IMR-90 (cell line): Measurements from ENCODE around the gene IL36A. TPM values are rescaled to one million over a fixed set of nuclear protein-coding genes. Genes with fewer than 3 reads are reported as not detected.

Source experiments
- ATAC-seq: fragments of 200-7000 bp; cut with Tn5 transposase; 2 replicates; pipeline ENCODE4 v1.9.1; 2020; ENCODE audit warnings: low read depth, mild to moderate bottlenecking, moderate library complexity
- BruUV-seq: library from RNA; stranded (reverse); fragments of 400-500 nt; replicated peaks from 2 replicates; lab custom pipeline; 2021; lab: Mats Ljungman, UMichigan
- CTCF ChIA-PET: fragments of 300-600 bp; formaldehyde crosslinking; extraction: SDS; loops from one replicate; lab custom pipeline; 2021; ENCODE audit warnings: antibody characterized with exemption; lab: Yijun Ruan, JAX
- POLR2A ChIA-PET: fragments of 300-600 bp; sonication (Branson Sonifier 250); formaldehyde crosslinking; loops from one replicate; lab custom pipeline; 2022; ENCODE audit warnings: antibody characterized with exemption; ENCODE audit not compliant: unreplicated experiment; lab: Charles Lee
- DNase-seq: peaks from one replicate; pipeline ENCODE4 v3.0.0; 2013
- H2AFZ ChIP-seq: replicated peaks from 2 replicates; pipeline ENCODE3; 2013; ENCODE audit warnings: low read length, mild to moderate bottlenecking; ENCODE audit not compliant: poor library complexity
- H2AK5ac ChIP-seq: 2 replicates; pipeline ENCODE4 v1.6.1; 2013; ENCODE audit warnings: low read depth, low read length, inconsistent platforms
- H2AK9ac ChIP-seq: replicated peaks from 2 replicates; pipeline ENCODE3; 2013; ENCODE audit warnings: mild to moderate bottlenecking, low read depth, low read length, moderate library complexity; ENCODE audit not compliant: poor library complexity
- H2BK120ac ChIP-seq: 2 replicates; pipeline ENCODE4 v1.6.1; 2013; ENCODE audit warnings: low read depth, low read length, inconsistent platforms
- H2BK15ac ChIP-seq: 3 replicates; pipeline ENCODE4 v1.6.1; 2013; ENCODE audit warnings: low read depth, low read length, inconsistent platforms
- H2BK20ac ChIP-seq: 2 replicates; pipeline ENCODE4 v1.6.1; 2013; ENCODE audit warnings: low read depth, mild to moderate bottlenecking, inconsistent platforms, low read length, moderate library complexity
- H2BK5ac ChIP-seq: 2 replicates; pipeline ENCODE4 v1.6.1; 2013; ENCODE audit warnings: mild to moderate bottlenecking, low read depth, low read length, inconsistent platforms; ENCODE audit not compliant: poor library complexity, severe bottlenecking
- H3K14ac ChIP-seq: replicated peaks from 2 replicates; pipeline ENCODE4 v1.6.1; 2013; ENCODE audit warnings: low read depth, low read length, inconsistent platforms
- H3K18ac ChIP-seq: 2 replicates; pipeline ENCODE4 v1.6.1; 2013; ENCODE audit warnings: low read depth, low read length, control low read depth
- H3K23ac ChIP-seq: 2 replicates; pipeline ENCODE4 v1.6.1; 2013; ENCODE audit warnings: low read depth, low read length, inconsistent platforms
- H3K27ac ChIP-seq: 2 replicates; pipeline ENCODE4 v1.5.1; 2013; ENCODE audit warnings: mild to moderate bottlenecking, control low read depth, low read length; ENCODE audit not compliant: insufficient read depth
- H3K27me3 ChIP-seq: 2 replicates; pipeline ENCODE4 v1.6.1; 2013; ENCODE audit warnings: low read length; ENCODE audit not compliant: control insufficient read depth, insufficient read depth
- H3K36me3 ChIP-seq: 2 replicates; pipeline ENCODE4 v1.6.1; 2013; ENCODE audit warnings: low read length, mixed read lengths; ENCODE audit not compliant: control insufficient read depth, insufficient read depth
- H3K4ac ChIP-seq: 2 replicates; pipeline ENCODE4 v1.6.1; 2013; ENCODE audit warnings: low read depth, low read length, inconsistent platforms
- H3K4me1 ChIP-seq: 2 replicates; pipeline ENCODE4 v1.6.1; 2013; ENCODE audit warnings: low read length, mixed read lengths; ENCODE audit not compliant: control insufficient read depth, insufficient read depth
- H3K4me2 ChIP-seq: 2 replicates; pipeline ENCODE4 v1.6.1; 2013; ENCODE audit warnings: low read depth, mild to moderate bottlenecking, control low read depth, low read length, moderate library complexity
- H3K4me3 ChIP-seq: 2 replicates; pipeline ENCODE4 v1.5.1; 2013; ENCODE audit warnings: low read depth, mild to moderate bottlenecking, control low read depth, low read length, moderate library complexity; ENCODE audit not compliant: insufficient read depth
- H3K56ac ChIP-seq: 2 replicates; pipeline ENCODE4 v1.6.1; 2013; ENCODE audit warnings: low read length, inconsistent platforms; ENCODE audit not compliant: insufficient read depth; ENCODE audit errors: extremely low read depth
- H3K79me1 ChIP-seq, 2 experiments: 2 replicates each; pipeline ENCODE4 v1.6.1; 2013; ENCODE audit warnings: low read length in 2 of 2, inconsistent platforms in 1 of 2, low read depth in 1 of 2
- H3K9ac ChIP-seq: 2 replicates; pipeline ENCODE4 v1.6.1; 2013; ENCODE audit warnings: low read depth, low read length, control low read depth
- H3K9me1 ChIP-seq: 2 replicates; pipeline ENCODE4 v1.6.1; 2013; ENCODE audit warnings: low read length, inconsistent platforms; ENCODE audit not compliant: insufficient read depth
- H3K9me3 ChIP-seq: 2 replicates; pipeline ENCODE4 v1.6.1; 2013; ENCODE audit warnings: low read length; ENCODE audit not compliant: control insufficient read depth, insufficient read depth
- H4K20me1 ChIP-seq: 2 replicates; pipeline ENCODE4 v1.6.1; 2013; ENCODE audit warnings: low read length, inconsistent platforms; ENCODE audit not compliant: insufficient read depth
- H4K5ac ChIP-seq: 2 replicates; pipeline ENCODE4 v1.6.1; 2013; ENCODE audit warnings: mild to moderate bottlenecking, low read depth, low read length, control low read depth
- H4K8ac ChIP-seq, 2 experiments: 2 replicates each; pipeline ENCODE4 v1.6.1; 2013; ENCODE audit warnings: low read depth in 2 of 2, low read length in 2 of 2, control low read depth in 1 of 2, inconsistent platforms in 1 of 2
- H4K91ac ChIP-seq: 2 replicates; pipeline ENCODE4 v1.6.1; 2013; ENCODE audit warnings: low read depth, low read length, inconsistent platforms; ENCODE audit not compliant: insufficient read depth
- CHD1 ChIP-seq: IDR thresholded peaks from 2 replicates; pipeline ENCODE4 v1.6.1; 2012; ENCODE audit warnings: low read depth, low read length, improper control_type of control experiment
- SMC3 ChIP-seq: fragments of 150-350 bp; IDR thresholded peaks from 2 replicates; pipeline ENCODE4 v1.6.1; 2016; ENCODE audit warnings: low read depth, mild to moderate bottlenecking, antibody characterized with exemption, low read length, moderate library complexity
- WGBS, 2 experiments: methylation state at CpG; one replicate each; pipeline versions ENCODE4 v1.1.5 to v1.1.7; 2013; ENCODE audit warnings: missing lambda C conversion rate in 2 of 2; ENCODE audit not compliant: insufficient read length in 1 of 2; ENCODE audit errors: extremely low coverage in 2 of 2; 5-methylcytosine and 5-hydroxymethylcytosine counted together
- dilution Hi-C: fragments of 300-500 bp; cut with HindIII; formaldehyde crosslinking; loops from one replicate; pipeline ENCODE4 v1.14.3; 2018; ENCODE audit warnings: low sequenced_read_pairs; ENCODE audit not compliant: unreplicated experiment
- in situ Hi-C: fragments of 300-500 bp; cut with MboI; formaldehyde crosslinking; loops from 3 replicates; pipeline ENCODE4 v1.14.3; 2019; ENCODE audit warnings: low sequenced_read_pairs, inconsistent platforms, mixed read lengths
- intact Hi-C: fragments of 100-400 bp; cut with micrococcal nuclease; formaldehyde crosslinking; loops from 2 replicates; pipeline ENCODE4 v1.10.0; 2022
- polyA plus RNA-seq, 3 experiments: library from polyadenylated mRNA; depleted of rRNA; stranded (reverse); fragments of >200 nt; gene quantifications; 2 replicates each; pipeline ENCODE4 v1.2.3, GENCODE V29; 2012; ENCODE audit warnings: low replicate concordance in 1 of 3
- total RNA-seq: library from RNA; depleted of rRNA; stranded (reverse); fragments of >200 nt; gene quantifications from 2 replicates; pipeline ENCODE4 v1.2.3, GENCODE V29; 2012
- TF ChIP-seq, protein P1 (sequence below): conservative IDR thresholded peaks from 2 replicates; pipeline ENCODE4 v1.5.1; 2012; ENCODE audit warnings: mild to moderate bottlenecking, low read depth, low read length, improper control_type of control experiment

The IL36A gene
- total and polyA plus RNA-seq, 2 of the 4 experiments (the other 2 are of a cell fraction) = not detected

DNA sequence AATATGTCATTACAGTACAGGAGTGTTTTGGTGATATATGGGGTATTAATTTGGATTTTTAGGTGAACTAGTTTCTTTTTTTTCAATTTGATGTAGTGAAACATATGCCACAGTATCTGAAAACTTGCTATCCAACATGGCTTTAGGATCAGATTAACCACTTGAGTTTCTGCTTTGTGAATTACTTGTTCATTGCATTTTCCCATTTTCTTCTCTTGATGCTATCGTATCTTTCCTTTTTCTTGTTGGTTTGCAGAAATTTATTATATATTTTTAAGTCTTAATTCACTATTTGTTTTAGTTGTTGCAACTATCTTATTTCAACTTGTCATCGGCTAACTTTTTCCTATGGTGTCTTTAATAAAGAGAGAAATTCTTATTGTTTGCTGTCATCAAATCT is 8.8 kb downstream of the IL36A start:
- WGBS, 2 experiments = no CpG with 5 or more reads among the region's 2 CpGs
- in situ Hi-C loops = no loop called here

More for the DNA sequence above, 8.8 kb downstream of the IL36A start:
- Histone ChIP-seq H3K23ac (no peak overlapping the region), H3K18ac (no peak overlapping the region), H3K9ac (no peak overlapping the region), H3K36me3 (no peaks in the 10 kb centered on the region), H2BK120ac (no peak overlapping the region), H3K56ac (no peak overlapping the region), H3K14ac (no peak overlapping the region), H3K4me2 (no peak overlapping the region), H3K9me3 (no peaks in the 10 kb centered on the region), H3K27ac (no peak overlapping the region), H3K4me3 (no peak overlapping the region), H3K4me1 (no peaks in the 10 kb centered on the region), H2AK5ac (no peak overlapping the region), H4K20me1 (no peaks in the 10 kb centered on the region), H3K4ac (no peak overlapping the region), H4K8ac (no peak overlapping the region), H4K5ac (no peak overlapping the region), H2AK9ac (no peak overlapping the region), H3K27me3 (peaks cover 2% of the 10 kb centered on the region), H2BK20ac (no peak overlapping the region), H2BK5ac (no peak overlapping the region), H2AFZ (no peak overlapping the region), H3K79me1 (no peaks in the 10 kb centered on the region), H4K91ac (no peak overlapping the region), H3K9me1 (no peaks in the 10 kb centered on the region), H2BK15ac (no peak overlapping the region)
- CTCF ChIA-PET = no interaction called here
- DNase-seq = no peak
- no peak for ATAC-seq
- no TSS peak for BruUV-seq
- dilution Hi-C loops (no loop called here), intact Hi-C loops (no loop called here)
- POLR2A ChIA-PET = no interaction called here
- TF ChIP-seq, protein P1, sequence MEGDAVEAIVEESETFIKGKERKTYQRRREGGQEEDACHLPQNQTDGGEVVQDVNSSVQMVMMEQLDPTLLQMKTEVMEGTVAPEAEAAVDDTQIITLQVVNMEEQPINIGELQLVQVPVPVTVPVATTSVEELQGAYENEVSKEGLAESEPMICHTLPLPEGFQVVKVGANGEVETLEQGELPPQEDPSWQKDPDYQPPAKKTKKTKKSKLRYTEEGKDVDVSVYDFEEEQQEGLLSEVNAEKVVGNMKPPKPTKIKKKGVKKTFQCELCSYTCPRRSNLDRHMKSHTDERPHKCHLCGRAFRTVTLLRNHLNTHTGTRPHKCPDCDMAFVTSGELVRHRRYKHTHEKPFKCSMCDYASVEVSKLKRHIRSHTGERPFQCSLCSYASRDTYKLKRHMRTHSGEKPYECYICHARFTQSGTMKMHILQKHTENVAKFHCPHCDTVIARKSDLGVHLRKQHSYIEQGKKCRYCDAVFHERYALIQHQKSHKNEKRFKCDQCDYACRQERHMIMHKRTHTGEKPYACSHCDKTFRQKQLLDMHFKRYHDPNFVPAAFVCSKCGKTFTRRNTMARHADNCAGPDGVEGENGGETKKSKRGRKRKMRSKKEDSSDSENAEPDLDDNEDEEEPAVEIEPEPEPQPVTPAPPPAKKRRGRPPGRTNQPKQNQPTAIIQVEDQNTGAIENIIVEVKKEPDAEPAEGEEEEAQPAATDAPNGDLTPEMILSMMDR = no peak
- TF ChIP-seq CHD1 (no peak), SMC3 (no peak)
